Measurements from ENCODE around the gene MISP. TPM values are rescaled to one million over a fixed set of nuclear protein-coding genes. Genes with fewer than 3 reads are reported as not detected.

MISP gene
- total and polyA plus RNA-seq, 2 donors (not counting 1 experiment from before 2014, with no cell fraction given), result not detected

GRCh38 chr19:808423-808775 lies 57.5 kb downstream of the MISP start:
- H3K4me1 ChIP-seq (ENCODE audit: control insufficient read depth in 2 of 2, insufficient read depth in 2 of 2, low read length in 2 of 2), result no peaks in the 10 kb centered on the region
- H3K4me1 Mint-ChIP-seq, result peaks cover under 1% of the 10 kb centered on the region
- peaks cover 47% of the 10 kb centered on the region for H3K79me2 ChIP-seq (ENCODE audit: control insufficient read depth, insufficient read depth, low read length)
- H3K27ac Mint-ChIP-seq, result no peak overlapping the region
- ChIA-PET POLR2A (no interaction called here), CTCF (no interaction called here)
- H3K9ac ChIP-seq (ENCODE audit: low read length), result no peak overlapping the region
- DNase-seq (no peak), ATAC-seq (ENCODE audit: low read depth) (no peak)
- no peaks in the 10 kb centered on the region for H3K27me3 Mint-ChIP-seq
- H3K4me3 Mint-ChIP-seq, result no peak overlapping the region
- intact Hi-C loops (cut with micrococcal nuclease), result no loop called here
- peaks cover 6 to 73% of the 10 kb centered on the region in 2 experiments for H3K36me3 ChIP-seq (replicated peaks in 1 of 2; ENCODE audit: control extremely low read depth in 1 of 2, control insufficient read depth in 1 of 2, extremely low read depth in 1 of 2, insufficient read depth in 2 of 2, low read length in 1 of 2)
- no peak overlapping the region for H3K27ac ChIP-seq (ENCODE audit: low read length in 2 of 2)
- H4K20me1 ChIP-seq (ENCODE audit: control insufficient read depth, insufficient read depth, low read length, poor library complexity, severe bottlenecking), result peaks cover 91% of the 10 kb centered on the region
- H3K4me2 ChIP-seq (replicated peaks; ENCODE audit: low read depth, low read length, poor library complexity, severe bottlenecking), result no peak overlapping the region
- H3K27me3 ChIP-seq (replicated peaks in 1 of 4; ENCODE audit: control extremely low read depth in 1 of 4, control insufficient read depth in 3 of 4, insufficient read depth in 4 of 4, low read length in 3 of 4), result no peaks in the 10 kb centered on the region
- WGBS (ENCODE audit: insufficient coverage), result 97% methylated on average over 24 of the region's 26 CpGs
- H2AFZ ChIP-seq (ENCODE audit: insufficient read depth, low read depth, low read length, poor library complexity, severe bottlenecking), result no peak overlapping the region
- H3K9me3 Mint-ChIP-seq (ENCODE audit: insufficient read depth), result no peaks in the 10 kb centered on the region
- no peak for TF ChIP-seq EZH2 (IDR thresholded peaks at IDR 0.05; ENCODE audit: borderline replicate concordance, insufficient read depth, low read depth, low read length, poor library complexity, severe bottlenecking)
- no peak for TF ChIP-seq CTCF (IDR thresholded peaks at IDR 0.05)
- no peaks in the 10 kb centered on the region for H3K9me3 ChIP-seq (ENCODE audit: control extremely low read depth in 1 of 3, control insufficient read depth in 2 of 3, insufficient read depth in 1 of 3, low read length in 2 of 3)
- no peak overlapping the region for H3K4me3 ChIP-seq (ENCODE audit: control extremely low read depth in 1 of 5, extremely low read depth in 1 of 5, insufficient read depth in 1 of 5, low read depth in 2 of 5, low read length in 4 of 5)

GRCh38 chr19:810077-810855 lies 59.4 kb downstream of the MISP start:
- H3K27ac Mint-ChIP-seq, result no peak overlapping the region
- H3K9me3 ChIP-seq (ENCODE audit: control extremely low read depth in 1 of 3, control insufficient read depth in 2 of 3, insufficient read depth in 1 of 3, low read length in 2 of 3), result peaks cover 0 to 3% (median 0%) of the 10 kb centered on the region in 3 donors
- H3K9me3 Mint-ChIP-seq (ENCODE audit: insufficient read depth), result no peaks in the 10 kb centered on the region
- no peaks in the 10 kb centered on the region for H3K27me3 Mint-ChIP-seq
- no peaks in the 10 kb centered on the region for H3K4me1 Mint-ChIP-seq
- intact Hi-C loops (cut with micrococcal nuclease), result no loop called here
- H4K20me1 ChIP-seq (ENCODE audit: control insufficient read depth, insufficient read depth, low read length, poor library complexity, severe bottlenecking), result peaks cover 74% of the 10 kb centered on the region
- H3K36me3 ChIP-seq (replicated peaks in 1 of 2; ENCODE audit: control extremely low read depth in 1 of 2, control insufficient read depth in 1 of 2, extremely low read depth in 1 of 2, insufficient read depth in 2 of 2, low read length in 1 of 2), result peaks cover 6 to 63% of the 10 kb centered on the region in 2 experiments
- CTCF ChIA-PET, result no interaction called here
- DNase-seq (no peak), ATAC-seq (ENCODE audit: low read depth) (no peak)
- no peak overlapping the region for H3K4me3 Mint-ChIP-seq
- no peaks in the 10 kb centered on the region for H3K4me1 ChIP-seq (ENCODE audit: control insufficient read depth in 2 of 2, insufficient read depth in 2 of 2, low read length in 2 of 2)
- WGBS (ENCODE audit: insufficient coverage), result 94% methylated on average over 30 of the region's 30 CpGs
- H3K9ac ChIP-seq (ENCODE audit: low read length), result no peak overlapping the region
- TF ChIP-seq CTCF (IDR thresholded peaks at IDR 0.05) (no peak), EZH2 (IDR thresholded peaks at IDR 0.05; ENCODE audit: borderline replicate concordance, insufficient read depth, low read depth, low read length, poor library complexity, severe bottlenecking) (no peak)
- H3K4me2 ChIP-seq (replicated peaks; ENCODE audit: low read depth, low read length, poor library complexity, severe bottlenecking), result no peak overlapping the region
- POLR2A ChIA-PET, result no interaction called here
- H2AFZ ChIP-seq (ENCODE audit: insufficient read depth, low read depth, low read length, poor library complexity, severe bottlenecking), result no peak overlapping the region
- no peak overlapping the region for H3K27ac ChIP-seq (ENCODE audit: low read length in 2 of 2)
- no peak overlapping the region for H3K4me3 ChIP-seq (ENCODE audit: control extremely low read depth in 1 of 5, extremely low read depth in 1 of 5, insufficient read depth in 1 of 5, low read depth in 2 of 5, low read length in 4 of 5)
- no peaks in the 10 kb centered on the region for H3K27me3 ChIP-seq (replicated peaks in 1 of 4; ENCODE audit: control extremely low read depth in 1 of 4, control insufficient read depth in 3 of 4, insufficient read depth in 4 of 4, low read length in 3 of 4)
- H3K79me2 ChIP-seq (ENCODE audit: control insufficient read depth, insufficient read depth, low read length), result peaks cover 29% of the 10 kb centered on the region
